ENCODE results near the gene FNIP2.
"Not testable (repeated sequence)": the region's sequence is repeated elsewhere in the genome, so short reads cannot be mapped to it uniquely, and the experiment has no call there.

The FNIP2 gene

GRCh38 chr4:158754385-158755180, 14.2 kb upstream of the FNIP2 start:
- DNase-seq (ENCODE audit: low spot score) = no peak
- H3K4me3 ChIP-seq = no peak overlapping the region
- TF ChIP-seq, protein P1, sequence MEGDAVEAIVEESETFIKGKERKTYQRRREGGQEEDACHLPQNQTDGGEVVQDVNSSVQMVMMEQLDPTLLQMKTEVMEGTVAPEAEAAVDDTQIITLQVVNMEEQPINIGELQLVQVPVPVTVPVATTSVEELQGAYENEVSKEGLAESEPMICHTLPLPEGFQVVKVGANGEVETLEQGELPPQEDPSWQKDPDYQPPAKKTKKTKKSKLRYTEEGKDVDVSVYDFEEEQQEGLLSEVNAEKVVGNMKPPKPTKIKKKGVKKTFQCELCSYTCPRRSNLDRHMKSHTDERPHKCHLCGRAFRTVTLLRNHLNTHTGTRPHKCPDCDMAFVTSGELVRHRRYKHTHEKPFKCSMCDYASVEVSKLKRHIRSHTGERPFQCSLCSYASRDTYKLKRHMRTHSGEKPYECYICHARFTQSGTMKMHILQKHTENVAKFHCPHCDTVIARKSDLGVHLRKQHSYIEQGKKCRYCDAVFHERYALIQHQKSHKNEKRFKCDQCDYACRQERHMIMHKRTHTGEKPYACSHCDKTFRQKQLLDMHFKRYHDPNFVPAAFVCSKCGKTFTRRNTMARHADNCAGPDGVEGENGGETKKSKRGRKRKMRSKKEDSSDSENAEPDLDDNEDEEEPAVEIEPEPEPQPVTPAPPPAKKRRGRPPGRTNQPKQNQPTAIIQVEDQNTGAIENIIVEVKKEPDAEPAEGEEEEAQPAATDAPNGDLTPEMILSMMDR (IDR thresholded peaks at IDR 0.05) = no peak
- no peak overlapping the region for H3K27ac ChIP-seq

DNA sequence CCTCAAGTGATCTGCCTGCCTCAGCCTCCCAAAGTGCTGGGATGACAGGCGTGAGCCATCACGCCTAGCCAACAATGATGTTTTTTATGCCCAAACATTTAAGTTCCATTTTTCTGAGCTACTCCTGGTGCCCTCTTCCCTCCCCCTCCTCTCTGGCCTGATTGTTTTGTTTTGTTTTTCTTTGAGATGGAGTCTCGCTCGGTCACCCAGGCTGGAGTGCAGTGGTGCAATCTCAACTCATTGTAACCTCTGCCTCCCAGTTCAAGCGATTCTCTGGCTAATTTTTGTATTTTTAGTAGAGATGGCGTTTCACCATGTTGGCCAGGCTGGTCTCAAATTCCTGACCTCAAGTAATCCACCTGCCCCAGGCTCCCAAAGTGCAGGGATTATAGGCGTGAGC, 13.0 kb upstream of the FNIP2 start:
- not testable (repeated sequence) for H3K27ac ChIP-seq; DNase-seq (ENCODE audit: low spot score); H3K4me3 ChIP-seq

DNA sequence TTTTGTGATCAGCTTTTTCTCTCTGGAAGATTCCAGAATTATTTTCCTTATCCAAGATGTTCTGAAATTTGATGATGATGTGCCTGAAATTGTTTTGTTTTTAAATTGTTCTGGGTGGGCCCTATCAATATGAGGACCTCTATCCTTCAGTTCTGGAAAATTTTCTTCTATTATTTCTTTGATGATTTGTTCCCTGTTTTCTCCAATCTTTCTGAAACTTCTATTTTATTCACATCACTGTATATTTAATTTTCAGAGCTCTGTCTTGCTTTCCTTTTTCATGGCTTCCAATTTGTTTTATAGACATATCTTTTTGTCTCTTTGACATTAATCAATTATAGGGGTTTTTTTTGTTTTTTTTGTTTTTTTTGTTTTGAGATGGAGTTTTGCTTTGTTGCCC, 12.2 kb upstream of the FNIP2 start:
- H3K4me3 ChIP-seq = no peak overlapping the region
- H3K27ac ChIP-seq = no peak overlapping the region
- DNase-seq (ENCODE audit: low spot score) = no peak
- TF ChIP-seq, protein P1 (IDR thresholded peaks at IDR 0.05) = no peak

- DNase-seq (ENCODE audit: low spot score) = no peak
- Histone ChIP-seq H3K27ac (no peak overlapping the region), H3K4me3 (no peak overlapping the region)
- TF ChIP-seq, protein P1 (IDR thresholded peaks at IDR 0.05) = no peak
Observed at GRCh38 chr4:158758142-158758541, 10.7 kb upstream of the FNIP2 start.

DNA sequence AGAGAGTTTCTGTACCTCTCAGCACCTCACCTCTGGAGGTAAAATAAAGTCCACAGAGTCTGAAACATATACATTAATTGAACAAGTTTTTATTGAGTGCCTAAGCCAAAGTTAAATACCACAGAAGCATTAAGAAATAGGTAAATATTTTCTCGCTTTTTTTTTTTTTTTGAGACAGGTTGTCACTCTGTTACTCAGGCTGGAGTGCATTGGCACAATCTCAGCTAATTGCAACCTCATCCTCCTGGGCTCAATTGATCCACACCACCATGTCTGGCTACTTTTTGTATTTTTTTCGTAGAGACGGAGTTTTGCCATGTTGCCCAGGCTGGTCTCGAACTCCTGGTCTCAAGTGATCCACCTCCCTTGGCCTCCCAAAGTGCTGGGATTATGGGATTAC, 10.1 kb upstream of the FNIP2 start:
- no peak overlapping the region for H3K4me3 ChIP-seq
- DNase-seq (ENCODE audit: low spot score) = no peak
- H3K27ac ChIP-seq = no peak overlapping the region
- TF ChIP-seq, protein P1 (IDR thresholded peaks at IDR 0.05) = no peak

DNA sequence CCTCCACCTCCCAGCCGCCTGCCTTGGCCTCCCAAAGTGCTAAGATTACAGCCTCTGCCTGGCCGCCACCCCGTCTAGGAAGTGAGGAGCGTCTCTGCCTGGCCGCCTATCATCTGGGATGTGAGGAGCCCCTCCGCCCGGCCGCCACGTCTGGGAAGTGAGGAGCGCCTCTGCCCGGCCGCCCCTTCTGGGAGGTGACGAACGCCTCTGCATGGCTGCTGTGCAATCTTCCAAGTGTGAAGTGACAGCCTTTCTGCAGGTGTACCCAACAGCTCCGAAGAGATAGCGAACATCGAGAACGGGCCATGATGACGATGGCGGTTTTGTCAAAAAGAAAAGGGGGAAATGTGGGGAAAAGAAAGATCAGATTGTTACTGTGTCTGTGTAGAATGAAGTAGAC, 9.3 kb upstream of the FNIP2 start:
- H3K27ac ChIP-seq; H3K4me3 ChIP-seq; DNase-seq (ENCODE audit: low spot score): not testable (repeated sequence)

GRCh38 chr4:158760866-158761265, 8.0 kb upstream of the FNIP2 start:
- Histone ChIP-seq H3K4me3 (no peak overlapping the region), H3K27ac (no peak overlapping the region)
- TF ChIP-seq, protein P1 (IDR thresholded peaks at IDR 0.05) = no peak

GRCh38 chr4:158762553-158762952, 6.3 kb upstream of the FNIP2 start:
- Histone ChIP-seq H3K27ac (no peak overlapping the region), H3K4me3 (no peak overlapping the region)
- TF ChIP-seq, protein P1 (IDR thresholded peaks at IDR 0.05) = no peak
- no peak for DNase-seq (ENCODE audit: low spot score)

More at GRCh38 chr4:158760866-158761265, 8.0 kb upstream of the FNIP2 start:
- DNase-seq (ENCODE audit: low spot score) = no peak
